ENCODE measurements around the gene SLC24A3. TPM values are rescaled to one million over a fixed set of nuclear protein-coding genes. Genes with fewer than 3 reads are reported as not detected.

SLC24A3 gene
- total RNA-seq, 6 experiments from 2014 or later = not detected

- H3K4me3 Mint-ChIP-seq = no peak overlapping the region
- no peak overlapping the region for H3K27ac Mint-ChIP-seq
- H3K27me3 Mint-ChIP-seq (ENCODE audit: insufficient read depth) = peaks cover 5% of the 10 kb centered on the region
- TF ChIP-seq CTCF (IDR thresholded peaks at IDR 0.05) = no peak
- DNase-seq = no peak
- H3K9me3 Mint-ChIP-seq = peaks cover 14% of the 10 kb centered on the region
- H3K4me1 Mint-ChIP-seq (ENCODE audit: low read depth) = no peaks in the 10 kb centered on the region
- H3K36me3 Mint-ChIP-seq (ENCODE audit: low read depth) = no peaks in the 10 kb centered on the region
Observed at GRCh38 chr20:19538556-19538955, 326.1 kb downstream of the SLC24A3 start.

DNA sequence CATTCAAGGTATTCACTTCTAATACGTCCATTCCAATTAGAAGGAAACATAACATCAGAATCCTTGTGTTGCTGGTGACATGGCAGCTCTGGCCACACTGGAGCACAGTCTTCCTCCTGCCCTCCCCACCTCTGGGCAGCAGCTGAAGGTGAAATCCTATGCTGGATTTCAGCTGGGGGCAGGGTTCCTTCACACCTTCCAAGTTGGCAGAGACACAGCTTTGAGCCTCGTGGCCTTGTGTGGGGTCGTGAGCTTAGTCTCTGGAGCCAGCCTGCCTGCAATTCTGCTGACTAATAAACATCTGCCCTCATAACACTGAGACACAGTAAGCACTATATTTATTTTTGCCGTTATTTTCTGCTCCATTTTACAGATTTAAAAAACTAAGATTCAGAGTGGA lies 326.7 kb downstream of the SLC24A3 start:
- no peaks in the 10 kb centered on the region for H3K4me1 Mint-ChIP-seq (ENCODE audit: low read depth)
- H3K4me3 Mint-ChIP-seq = no peak overlapping the region
- no peak for DNase-seq
- H3K27ac Mint-ChIP-seq = no peak overlapping the region
- H3K9me3 Mint-ChIP-seq = peaks cover 14% of the 10 kb centered on the region
- TF ChIP-seq CTCF (IDR thresholded peaks at IDR 0.05) = no peak
- no peaks in the 10 kb centered on the region for H3K36me3 Mint-ChIP-seq (ENCODE audit: low read depth)
- peaks cover 7% of the 10 kb centered on the region for H3K27me3 Mint-ChIP-seq (ENCODE audit: insufficient read depth)

- H3K27me3 Mint-ChIP-seq (ENCODE audit: insufficient read depth) = peaks cover 7% of the 10 kb centered on the region
- H3K4me1 Mint-ChIP-seq (ENCODE audit: low read depth) = no peaks in the 10 kb centered on the region
- no peaks in the 10 kb centered on the region for H3K36me3 Mint-ChIP-seq (ENCODE audit: low read depth)
- H3K4me3 Mint-ChIP-seq = no peak overlapping the region
- no peak overlapping the region for H3K27ac Mint-ChIP-seq
- H3K9me3 Mint-ChIP-seq = peaks cover 3% of the 10 kb centered on the region
- TF ChIP-seq CTCF (IDR thresholded peaks at IDR 0.05) = no peak
- no peak for DNase-seq
Observed at GRCh38 chr20:19540392-19540791, 327.9 kb downstream of the SLC24A3 start.

GRCh38 chr20:19543101-19543500 lies 330.7 kb downstream of the SLC24A3 start:
- H3K27ac Mint-ChIP-seq = no peak overlapping the region
- no peak overlapping the region for H3K4me3 Mint-ChIP-seq
- H3K4me1 Mint-ChIP-seq (ENCODE audit: low read depth) = no peaks in the 10 kb centered on the region
- TF ChIP-seq CTCF (IDR thresholded peaks at IDR 0.05) = no peak
- H3K36me3 Mint-ChIP-seq (ENCODE audit: low read depth) = no peaks in the 10 kb centered on the region
- H3K27me3 Mint-ChIP-seq (ENCODE audit: insufficient read depth) = peaks cover 9% of the 10 kb centered on the region
- H3K9me3 Mint-ChIP-seq = peaks cover 5% of the 10 kb centered on the region; the same call in 1 of the 2 replicates
- DNase-seq = no peak

- Mint-ChIP-seq H3K27me3 (ENCODE audit: insufficient read depth) (peaks cover 9% of the 10 kb centered on the region), H3K36me3 (ENCODE audit: low read depth) (no peaks in the 10 kb centered on the region), H3K4me3 (no peak overlapping the region), H3K4me1 (ENCODE audit: low read depth) (no peaks in the 10 kb centered on the region), H3K27ac (no peak overlapping the region), H3K9me3 (peaks cover 5% of the 10 kb centered on the region; the same call in 1 of the 2 replicates)
- no peak for DNase-seq
- TF ChIP-seq CTCF (IDR thresholded peaks at IDR 0.05) = no peak
Observed at GRCh38 chr20:19544684-19545083, 332.2 kb downstream of the SLC24A3 start.

DNA sequence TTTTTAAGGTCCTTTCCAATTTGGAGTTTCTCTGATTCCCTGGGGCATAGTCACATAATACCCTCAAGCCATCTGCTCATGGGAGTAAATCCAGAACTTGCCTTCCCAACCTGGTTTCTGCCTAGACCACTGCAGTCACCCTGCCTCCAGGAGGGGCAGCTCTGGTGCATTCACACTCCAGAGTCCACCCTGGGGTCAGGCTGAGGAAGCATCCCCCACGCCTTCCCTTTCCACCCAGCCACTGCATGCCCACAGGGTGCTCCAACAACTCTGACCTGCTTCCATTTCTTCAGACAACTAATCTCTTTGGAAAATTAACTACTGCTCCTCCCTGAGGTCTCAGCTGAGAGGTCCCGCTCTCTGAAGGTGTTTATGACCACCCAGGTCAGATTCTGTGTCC lies 334.2 kb downstream of the SLC24A3 start:
- H3K4me3 Mint-ChIP-seq = no peak overlapping the region
- no peaks in the 10 kb centered on the region for H3K4me1 Mint-ChIP-seq (ENCODE audit: low read depth)

More for the DNA sequence above, 334.2 kb downstream of the SLC24A3 start:
- H3K9me3 Mint-ChIP-seq = peaks cover 5% of the 10 kb centered on the region; the same call in 1 of the 2 replicates
- H3K27me3 Mint-ChIP-seq (ENCODE audit: insufficient read depth) = peaks cover 5% of the 10 kb centered on the region
- H3K36me3 Mint-ChIP-seq (ENCODE audit: low read depth) = no peaks in the 10 kb centered on the region
- no peak for DNase-seq
- no peak overlapping the region for H3K27ac Mint-ChIP-seq
- no peak for TF ChIP-seq CTCF (IDR thresholded peaks at IDR 0.05)
